Measurements from ENCODE around the gene SNTB2.

SNTB2 gene

GRCh38 chr16:69311533-69312387, 124.8 kb downstream of the SNTB2 start:
- H3K36me3 ChIP-seq (ENCODE audit: insufficient read depth, insufficient read length, low read length), result peaks cover 39% of the 10 kb centered on the region
- H3K9ac ChIP-seq (ENCODE audit: insufficient read length, low read depth), result peak overlapping the region; percentile 94
- DNase-seq (ENCODE audit: low read depth, low spot score), result no peak
- no peaks in the 10 kb centered on the region for H3K4me1 ChIP-seq (ENCODE audit: insufficient read depth, insufficient read length)
- H3K9me3 ChIP-seq (ENCODE audit: insufficient read depth, low read length), result no peaks in the 10 kb centered on the region
- TF ChIP-seq YY1 (IDR thresholded peaks at IDR 0.05; ENCODE audit: insufficient read depth, insufficient read length) (no peak), ZNF274 (IDR thresholded peaks at IDR 0.05; ENCODE audit: low read depth, low read length) (no peak), SUZ12 (IDR thresholded peaks at IDR 0.05; ENCODE audit: extremely low read depth, insufficient read depth, insufficient read length) (no peak)
- peak overlapping the region; percentile 89 for H3K4me3 ChIP-seq (ENCODE audit: insufficient read length, low read depth)
- no peaks in the 10 kb centered on the region for H3K27me3 ChIP-seq (ENCODE audit: insufficient read depth, insufficient read length)

- Histone ChIP-seq H3K36me3 (ENCODE audit: insufficient read depth, insufficient read length, low read length) (peaks cover 54% of the 10 kb centered on the region), H3K9ac (ENCODE audit: insufficient read length, low read depth) (no peak overlapping the region)
- no peak for DNase-seq (ENCODE audit: low read depth, low spot score)
These were observed 126.5 kb downstream of the SNTB2 start for GRCh38 chr16:69313469-69313868.

GRCh38 chr16:69314534-69314933, 127.6 kb downstream of the SNTB2 start:
- no peak overlapping the region for H3K4me3 ChIP-seq (ENCODE audit: insufficient read length, low read depth)
- H3K9ac ChIP-seq (ENCODE audit: insufficient read length, low read depth), result peak overlapping the region; percentile 13
- TF ChIP-seq ZNF274 (IDR thresholded peaks at IDR 0.05; ENCODE audit: low read depth, low read length), result no peak
- no peak for TF ChIP-seq YY1 (IDR thresholded peaks at IDR 0.05; ENCODE audit: insufficient read depth, insufficient read length)
- TF ChIP-seq SUZ12 (IDR thresholded peaks at IDR 0.05; ENCODE audit: extremely low read depth, insufficient read depth, insufficient read length), result no peak
- no peaks in the 10 kb centered on the region for H3K27me3 ChIP-seq (ENCODE audit: insufficient read depth, insufficient read length)
- no peak for DNase-seq (ENCODE audit: low read depth, low spot score)
- no peaks in the 10 kb centered on the region for H3K9me3 ChIP-seq (ENCODE audit: insufficient read depth, low read length)
- H3K4me1 ChIP-seq (ENCODE audit: insufficient read depth, insufficient read length), result no peaks in the 10 kb centered on the region
- peaks cover 65% of the 10 kb centered on the region for H3K36me3 ChIP-seq (ENCODE audit: insufficient read depth, insufficient read length, low read length)

More at GRCh38 chr16:69313469-69313868, 126.5 kb downstream of the SNTB2 start:
- H3K27me3 ChIP-seq (ENCODE audit: insufficient read depth, insufficient read length), result no peaks in the 10 kb centered on the region
- no peaks in the 10 kb centered on the region for H3K4me1 ChIP-seq (ENCODE audit: insufficient read depth, insufficient read length)
- TF ChIP-seq ZNF274 (IDR thresholded peaks at IDR 0.05; ENCODE audit: low read depth, low read length) (no peak), YY1 (IDR thresholded peaks at IDR 0.05; ENCODE audit: insufficient read depth, insufficient read length) (no peak), SUZ12 (IDR thresholded peaks at IDR 0.05; ENCODE audit: extremely low read depth, insufficient read depth, insufficient read length) (no peak)
- H3K9me3 ChIP-seq (ENCODE audit: insufficient read depth, low read length), result no peaks in the 10 kb centered on the region
- no peak overlapping the region for H3K4me3 ChIP-seq (ENCODE audit: insufficient read length, low read depth)

GRCh38 chr16:69315486-69316311, 128.7 kb downstream of the SNTB2 start:
- H3K36me3 ChIP-seq (ENCODE audit: insufficient read depth, insufficient read length, low read length), result peaks cover 77% of the 10 kb centered on the region
- H3K4me3 ChIP-seq (ENCODE audit: insufficient read length, low read depth), result no peak overlapping the region
- TF ChIP-seq ZNF274 (IDR thresholded peaks at IDR 0.05; ENCODE audit: low read depth, low read length) (no peak), YY1 (IDR thresholded peaks at IDR 0.05; ENCODE audit: insufficient read depth, insufficient read length) (no peak), SUZ12 (IDR thresholded peaks at IDR 0.05; ENCODE audit: extremely low read depth, insufficient read depth, insufficient read length) (no peak)
- no peaks in the 10 kb centered on the region for H3K27me3 ChIP-seq (ENCODE audit: insufficient read depth, insufficient read length)
- no peak overlapping the region for H3K9ac ChIP-seq (ENCODE audit: insufficient read length, low read depth)
- H3K4me1 ChIP-seq (ENCODE audit: insufficient read depth, insufficient read length), result no peaks in the 10 kb centered on the region
- DNase-seq (ENCODE audit: low read depth, low spot score), result no peak
- H3K9me3 ChIP-seq (ENCODE audit: insufficient read depth, low read length), result no peaks in the 10 kb centered on the region

DNA sequence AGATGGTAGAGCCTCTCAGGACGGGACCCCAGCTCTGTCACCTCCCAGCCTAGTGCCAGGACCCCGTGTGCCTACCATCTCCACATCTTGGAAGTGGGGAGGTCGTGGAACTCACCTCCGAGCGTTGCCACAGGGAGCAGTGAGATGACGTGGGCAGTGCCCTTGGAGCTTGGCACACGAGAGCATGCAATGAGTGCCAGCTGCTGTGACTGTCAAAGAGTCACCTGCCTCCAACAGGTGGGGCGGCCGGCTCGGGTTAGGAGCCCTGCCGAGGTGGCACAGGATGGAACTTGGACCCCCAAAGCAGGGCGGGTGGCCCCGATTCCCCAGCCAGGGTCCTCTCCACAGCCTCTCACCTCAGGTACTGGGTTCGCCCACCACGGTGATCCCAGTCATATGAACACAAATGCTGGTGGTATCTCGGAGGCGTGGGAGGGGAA, 129.7 kb downstream of the SNTB2 start:
- Histone ChIP-seq H3K4me3 (ENCODE audit: insufficient read length, low read depth) (no peak overlapping the region), H3K27me3 (ENCODE audit: insufficient read depth, insufficient read length) (no peaks in the 10 kb centered on the region), H3K9ac (ENCODE audit: insufficient read length, low read depth) (no peak overlapping the region), H3K4me1 (ENCODE audit: insufficient read depth, insufficient read length) (no peaks in the 10 kb centered on the region), H3K9me3 (ENCODE audit: insufficient read depth, low read length) (no peaks in the 10 kb centered on the region), H3K36me3 (ENCODE audit: insufficient read depth, insufficient read length, low read length) (peaks cover 86% of the 10 kb centered on the region)
- no peak for TF ChIP-seq ZNF274 (IDR thresholded peaks at IDR 0.05; ENCODE audit: low read depth, low read length)
- no peak for TF ChIP-seq SUZ12 (IDR thresholded peaks at IDR 0.05; ENCODE audit: extremely low read depth, insufficient read depth, insufficient read length)
- TF ChIP-seq YY1 (IDR thresholded peaks at IDR 0.05; ENCODE audit: insufficient read depth, insufficient read length), result no peak
- DNase-seq (ENCODE audit: low read depth, low spot score), result no peak

- Histone ChIP-seq H3K27me3 (ENCODE audit: insufficient read depth, insufficient read length) (no peaks in the 10 kb centered on the region), H3K9ac (ENCODE audit: insufficient read length, low read depth) (no peak overlapping the region), H3K9me3 (ENCODE audit: insufficient read depth, low read length) (no peaks in the 10 kb centered on the region), H3K4me3 (ENCODE audit: insufficient read length, low read depth) (no peak overlapping the region), H3K36me3 (ENCODE audit: insufficient read depth, insufficient read length, low read length) (peaks cover 96% of the 10 kb centered on the region), H3K4me1 (ENCODE audit: insufficient read depth, insufficient read length) (no peaks in the 10 kb centered on the region)
- TF ChIP-seq YY1 (IDR thresholded peaks at IDR 0.05; ENCODE audit: insufficient read depth, insufficient read length) (no peak), ZNF274 (IDR thresholded peaks at IDR 0.05; ENCODE audit: low read depth, low read length) (no peak), SUZ12 (IDR thresholded peaks at IDR 0.05; ENCODE audit: extremely low read depth, insufficient read depth, insufficient read length) (no peak)
- DNase-seq (ENCODE audit: low read depth, low spot score), result no peak
These were observed 131.4 kb downstream of the SNTB2 start for GRCh38 chr16:69318177-69318910.

Data from NT2/D1 (cell line).